ENCODE data around the gene IFNA6.
A peak's percentile ranks its signal among the peaks of the same experiment; 100 is the strongest.
"Not testable (repeated sequence)": the region's sequence is repeated elsewhere in the genome, so short reads cannot be mapped to it uniquely, and the experiment has no call there.

Gene IFNA6

DNA sequence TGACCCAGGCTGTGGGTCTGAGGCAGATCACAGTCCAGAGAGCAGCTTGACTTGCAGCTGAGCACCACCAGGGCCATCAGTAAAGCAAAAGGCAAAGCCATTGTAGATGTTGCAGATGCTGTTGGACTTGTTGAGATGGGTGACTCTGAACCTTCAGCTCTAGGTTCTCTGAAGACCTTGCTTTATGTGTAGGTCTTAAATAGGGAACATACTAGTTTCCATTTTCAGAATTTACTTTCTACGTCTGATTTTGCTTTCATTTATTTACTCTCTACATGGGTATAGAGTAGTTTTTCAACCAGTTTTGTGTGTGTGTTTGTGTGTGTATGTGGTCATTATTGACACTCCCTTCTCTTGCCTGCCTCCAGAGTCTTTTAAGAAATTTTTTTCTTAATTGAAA lies at the start of gene IFNA6:
IFNA6 (minus strand) TSS at position 101 of the 400 bp plus-strand sequence; CDS start at position 101, 0 bp downstream.
- Mint-ChIP-seq H3K4me1 (ENCODE audit: low read depth) (no peaks in the 10 kb centered on the region), H3K9me3 (peaks cover 6% of the 10 kb centered on the region), H3K4me3 (no peak within 1 kb of the TSS), H3K27me3 (ENCODE audit: low read depth) (peaks cover 69% of the 10 kb centered on the region), H3K27ac (no peak within 1 kb of the TSS), H3K36me3 (ENCODE audit: low read depth) (no peaks in the 10 kb centered on the region)

DNA sequence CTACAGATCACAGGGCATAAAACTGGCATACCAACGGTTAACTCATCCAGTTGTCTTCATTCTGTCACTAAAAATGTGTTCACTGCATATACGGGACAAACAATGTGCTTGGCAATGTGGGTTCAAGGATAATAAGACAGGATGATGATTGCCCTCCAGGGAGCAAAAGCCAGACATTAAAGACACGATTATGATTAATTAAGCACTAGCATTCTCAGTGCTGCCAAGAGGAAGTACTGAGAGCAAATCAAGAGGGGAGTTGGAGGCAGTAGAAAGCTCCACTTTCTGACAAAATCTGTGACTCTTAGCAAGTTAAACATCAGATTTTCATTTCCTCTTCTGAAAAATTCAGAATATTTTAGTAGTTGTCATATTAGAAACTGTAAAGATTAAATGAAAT lies 49.3 kb upstream of the IFNA6 start:
- Mint-ChIP-seq H3K4me3 (no peak overlapping the region), H3K27ac (no peak overlapping the region), H3K36me3 (ENCODE audit: low read depth) (no peaks in the 10 kb centered on the region), H3K9me3 (no peaks in the 10 kb centered on the region), H3K27me3 (ENCODE audit: low read depth) (peaks cover 91% of the 10 kb centered on the region), H3K4me1 (ENCODE audit: low read depth) (peaks cover 7% of the 10 kb centered on the region)

DNA sequence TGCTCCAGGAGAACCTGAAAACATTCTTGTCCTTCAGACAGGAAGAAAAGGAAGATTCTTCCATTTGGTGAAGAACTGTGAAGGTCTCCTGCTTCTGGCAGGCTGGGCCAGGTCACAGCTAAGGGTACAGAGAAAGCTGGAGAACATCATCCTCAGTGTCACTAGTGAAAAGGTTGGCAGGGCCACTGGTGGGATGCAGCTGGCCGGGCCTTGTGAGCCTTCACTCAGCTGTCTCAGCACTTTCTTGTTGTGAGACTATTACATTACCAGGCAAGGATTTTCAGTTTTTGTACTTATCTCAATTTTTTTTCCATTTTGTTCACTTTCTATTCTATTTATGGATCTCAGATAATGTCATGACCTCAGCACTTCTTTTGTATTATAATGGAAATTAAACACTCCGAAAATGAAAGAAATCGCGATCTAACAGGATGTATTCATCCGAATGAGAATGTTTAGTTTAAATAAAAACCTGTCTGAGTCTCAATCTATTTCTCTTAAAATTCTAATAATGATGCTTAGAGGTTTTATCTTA lies 48.3 kb upstream of the IFNA6 start:
- H3K4me3 Mint-ChIP-seq, result no peak overlapping the region
- H3K27me3 Mint-ChIP-seq (ENCODE audit: low read depth), result peaks cover 85% of the 10 kb centered on the region
- H3K36me3 Mint-ChIP-seq (ENCODE audit: low read depth), result no peaks in the 10 kb centered on the region

DNA sequence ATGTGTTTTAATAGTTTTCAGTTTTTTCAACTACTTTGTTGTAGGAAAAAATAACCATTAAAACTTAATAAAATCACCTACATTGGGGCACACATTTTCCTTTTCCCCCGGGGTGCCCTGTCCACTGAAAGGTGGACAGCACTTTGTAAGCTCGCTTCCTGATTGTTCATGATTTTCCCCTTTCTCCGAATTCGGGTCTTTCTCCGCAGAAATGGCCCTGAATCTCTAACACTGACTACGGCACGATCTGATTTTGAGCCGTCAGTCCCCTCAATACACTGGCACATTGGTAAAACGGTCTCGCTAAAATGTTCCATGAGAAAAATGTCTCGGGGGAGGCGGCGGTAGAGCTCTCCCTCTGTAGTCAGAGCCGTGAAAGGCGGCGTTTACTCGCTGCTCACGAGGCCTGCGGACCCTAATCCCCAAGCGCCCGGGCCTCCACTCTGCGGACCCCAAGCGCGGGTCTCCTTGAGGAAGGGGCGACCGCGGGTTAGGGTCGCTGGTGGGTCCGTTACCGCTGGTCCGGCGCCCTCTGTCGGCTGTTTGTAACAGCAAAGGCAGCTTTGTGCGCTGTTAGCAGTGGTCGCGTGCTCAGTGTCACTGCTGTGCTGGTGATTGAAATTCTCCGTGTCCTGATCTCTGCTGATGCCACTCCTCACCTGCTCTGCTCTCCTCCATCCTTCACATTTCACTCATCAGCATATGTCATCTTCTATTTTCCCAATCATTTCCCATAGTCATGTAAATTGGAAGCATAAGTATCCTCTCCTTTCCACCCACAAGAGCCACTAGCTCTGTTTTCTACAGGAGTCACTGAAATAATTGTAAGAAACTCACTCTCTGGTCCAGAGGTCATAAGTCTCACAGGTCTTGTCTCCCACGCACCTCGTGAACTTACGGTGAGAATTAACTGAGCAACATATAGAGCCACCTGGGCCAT lies 45.4 kb upstream of the IFNA6 start:
- Mint-ChIP-seq H3K4me1 (ENCODE audit: low read depth) (peaks cover 3% of the 10 kb centered on the region), H3K4me3 (peak overlapping the region; percentile 58), H3K36me3 (ENCODE audit: low read depth) (no peaks in the 10 kb centered on the region), H3K27ac (no peak overlapping the region), H3K9me3 (no peaks in the 10 kb centered on the region), H3K27me3 (ENCODE audit: low read depth) (peaks cover 84% of the 10 kb centered on the region)

More for the DNA sequence above, 48.3 kb upstream of the IFNA6 start:
- H3K4me1 Mint-ChIP-seq (ENCODE audit: low read depth), result peaks cover 7% of the 10 kb centered on the region
- no peaks in the 10 kb centered on the region for H3K9me3 Mint-ChIP-seq
- no peak overlapping the region for H3K27ac Mint-ChIP-seq

DNA sequence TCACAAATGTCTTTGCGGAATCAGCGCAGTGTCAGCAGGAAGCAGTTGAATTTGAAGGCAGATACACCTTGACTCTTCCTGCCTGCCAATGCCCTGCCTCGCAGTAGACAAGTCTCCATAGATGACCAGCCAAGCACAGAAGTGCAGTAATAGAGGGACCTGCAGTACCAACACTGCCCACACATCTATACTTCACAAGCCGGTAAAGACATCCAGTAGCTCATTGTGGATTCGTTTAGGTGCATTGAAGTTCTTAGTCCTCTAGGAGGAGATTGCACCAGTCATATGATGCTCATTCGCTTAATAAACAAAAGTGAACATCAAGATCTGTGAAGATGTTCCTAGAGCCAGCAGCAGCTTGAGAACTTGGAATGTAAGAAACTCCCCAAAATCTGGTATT lies 41.6 kb upstream of the IFNA6 start:
- Mint-ChIP-seq H3K36me3 (ENCODE audit: low read depth) (no peaks in the 10 kb centered on the region), H3K4me1 (ENCODE audit: low read depth) (peaks cover 3% of the 10 kb centered on the region), H3K27ac (no peak overlapping the region), H3K4me3 (no peak overlapping the region), H3K9me3 (no peaks in the 10 kb centered on the region), H3K27me3 (ENCODE audit: low read depth) (peaks cover 81% of the 10 kb centered on the region)

DNA sequence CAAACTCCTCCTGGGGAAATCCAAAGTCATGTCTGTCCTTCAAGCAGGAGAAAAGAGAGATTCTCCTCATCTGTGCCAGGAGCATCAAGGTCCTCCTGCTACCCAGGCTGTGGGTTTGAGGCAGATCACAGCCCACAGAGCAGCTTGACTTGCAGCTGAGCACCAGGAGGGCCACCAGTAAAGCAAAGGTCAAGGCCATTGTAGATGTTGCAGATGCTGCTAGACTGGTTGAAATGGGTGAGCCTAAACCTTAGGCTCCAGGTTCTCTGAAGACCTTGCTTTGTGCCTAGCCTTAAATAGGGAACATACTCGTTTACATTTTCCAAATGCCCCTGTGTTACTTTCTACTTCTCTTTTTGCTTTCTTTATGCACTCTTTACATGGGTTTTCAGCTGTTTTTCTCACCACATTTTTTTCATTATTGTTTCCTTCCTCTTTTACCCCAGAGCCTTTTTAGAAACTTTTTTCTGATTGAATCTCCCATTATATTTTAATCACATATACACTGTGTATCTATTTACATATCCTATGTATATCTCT lies 34.5 kb upstream of the IFNA6 start, which contains the start of gene IFNA2:
IFNA2 (minus strand) TSS at position 268 of the 540 bp plus-strand sequence; CDS start at position 199, 69 bp downstream.
- Mint-ChIP-seq H3K27ac (no peak within 1 kb of the TSS), H3K9me3 (no peaks in the 10 kb centered on the region), H3K27me3 (ENCODE audit: low read depth) (peaks cover 58% of the 10 kb centered on the region), H3K4me3 (no peak within 1 kb of the TSS), H3K4me1 (ENCODE audit: low read depth) (peaks cover 9% of the 10 kb centered on the region), H3K36me3 (ENCODE audit: low read depth) (no peaks in the 10 kb centered on the region)

DNA sequence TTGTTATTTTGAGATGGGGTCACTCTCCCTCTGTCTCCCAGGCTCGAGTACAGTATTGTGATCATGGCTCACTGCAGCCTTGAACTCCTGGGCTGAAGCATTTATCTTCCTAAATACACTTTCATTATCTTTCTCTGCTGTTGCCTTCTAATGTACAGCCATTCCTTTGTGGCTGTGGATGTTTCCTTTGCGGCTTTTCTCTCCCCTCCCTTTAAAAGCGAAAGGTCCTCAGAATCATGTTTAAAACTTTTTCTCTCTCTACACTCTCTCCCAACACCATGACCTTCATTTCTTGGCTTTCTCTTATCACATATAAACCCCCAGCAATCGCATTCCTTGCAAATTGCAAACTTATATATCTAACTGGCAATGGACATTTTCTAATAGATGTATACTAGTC lies 32.9 kb upstream of the IFNA6 start:
- Mint-ChIP-seq H3K36me3 (ENCODE audit: low read depth) (no peaks in the 10 kb centered on the region), H3K27ac (no peak overlapping the region), H3K4me1 (ENCODE audit: low read depth) (peaks cover 13% of the 10 kb centered on the region), H3K9me3 (no peaks in the 10 kb centered on the region), H3K27me3 (ENCODE audit: low read depth) (peaks cover 61% of the 10 kb centered on the region), H3K4me3 (no peak overlapping the region)

DNA sequence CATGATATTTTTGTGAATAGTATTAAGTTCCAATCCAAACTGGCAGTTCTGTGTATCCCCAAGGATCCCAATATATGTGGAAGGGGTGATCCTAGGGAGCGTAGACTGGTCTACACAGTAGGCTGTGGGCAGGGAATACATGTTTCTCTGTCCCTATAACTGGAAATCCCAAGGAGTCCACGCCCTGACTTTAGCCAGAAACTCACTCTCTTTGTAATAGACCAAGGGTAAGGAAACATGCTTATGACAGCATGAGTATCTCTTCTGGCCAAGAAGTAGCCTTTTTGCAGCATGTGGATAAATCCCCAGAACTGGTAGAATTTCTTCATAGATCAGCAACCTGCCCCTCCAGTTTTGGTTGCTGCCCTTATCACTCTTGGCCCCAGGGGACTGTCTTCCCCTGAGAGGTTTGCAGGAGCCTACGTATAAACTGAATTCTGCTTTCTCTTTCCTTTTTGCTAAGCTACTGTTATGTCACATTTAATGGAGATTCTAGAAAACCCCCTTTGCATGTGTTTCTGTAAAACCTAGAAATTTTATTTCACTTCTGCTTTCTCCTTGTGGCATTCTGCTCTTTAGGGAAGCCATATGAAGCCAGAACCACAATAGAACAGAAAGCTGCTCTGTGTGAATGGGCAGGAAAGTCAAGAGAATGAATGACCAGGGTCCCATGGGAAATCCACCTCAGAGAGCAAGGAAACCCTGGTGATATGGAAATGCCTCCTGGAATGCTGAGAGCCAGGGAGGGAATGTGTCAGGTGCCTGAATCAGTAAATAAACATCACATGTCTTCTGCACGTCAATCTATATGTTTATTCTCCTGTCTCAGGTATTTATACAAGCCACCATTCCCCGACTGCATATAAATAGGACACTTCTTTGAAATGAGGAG lies 31.0 kb upstream of the IFNA6 start:
- Mint-ChIP-seq H3K36me3 (ENCODE audit: low read depth) (no peaks in the 10 kb centered on the region), H3K4me3 (no peak overlapping the region), H3K27me3 (ENCODE audit: low read depth) (peaks cover 61% of the 10 kb centered on the region), H3K4me1 (ENCODE audit: low read depth) (peaks cover 14% of the 10 kb centered on the region), H3K27ac (no peak overlapping the region), H3K9me3 (no peaks in the 10 kb centered on the region)

DNA sequence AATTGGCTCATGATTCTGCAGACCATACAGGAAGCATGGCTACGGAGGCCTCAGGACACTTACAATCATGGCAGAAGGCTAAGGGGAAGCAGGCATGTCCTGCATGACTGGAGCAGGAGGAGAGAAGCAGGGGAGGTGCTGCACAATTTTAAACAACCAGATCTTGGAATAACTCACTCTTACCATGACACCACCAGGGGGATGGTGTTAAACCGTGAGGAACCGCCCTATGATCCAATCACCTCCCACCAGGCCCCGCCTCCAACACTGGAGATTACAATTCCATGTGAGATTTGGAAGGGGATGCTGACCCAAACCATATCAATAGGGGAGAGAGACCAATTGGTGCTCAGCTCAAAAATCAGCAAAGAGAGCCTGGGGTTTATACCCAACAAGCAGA lies 20.8 kb upstream of the IFNA6 start:
- H3K4me3 Mint-ChIP-seq; H3K9me3 Mint-ChIP-seq; H3K4me1 Mint-ChIP-seq (ENCODE audit: low read depth); H3K36me3 Mint-ChIP-seq (ENCODE audit: low read depth); H3K27ac Mint-ChIP-seq: not testable (repeated sequence)
- peaks cover 56% of the 10 kb centered on the region for H3K27me3 Mint-ChIP-seq (ENCODE audit: low read depth)

DNA sequence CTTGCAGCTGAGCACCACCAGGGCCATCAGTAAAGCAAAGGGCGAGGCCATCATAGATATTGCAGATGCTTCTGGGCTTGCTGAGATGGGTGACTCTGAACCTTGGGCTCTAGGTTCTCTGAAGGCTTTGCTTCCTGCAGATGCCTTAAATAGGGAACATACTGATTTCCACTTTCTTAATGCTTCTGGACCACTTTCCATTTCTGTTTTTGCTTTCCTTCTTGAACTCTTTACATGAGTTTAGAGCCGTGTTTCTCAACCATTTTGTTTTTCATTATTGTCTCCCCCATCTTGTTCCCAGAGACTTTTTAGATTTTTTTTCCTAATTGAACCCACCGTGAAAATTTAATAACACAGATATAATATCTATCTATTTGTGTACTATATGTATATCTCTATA lies 17.3 kb upstream of the IFNA6 start, which contains the start of gene IFNA13:
IFNA13 (minus strand) TSS at position 101 of the 400 bp plus-strand sequence; CDS start at position 54, 47 bp downstream.
- H3K36me3 Mint-ChIP-seq (ENCODE audit: low read depth), result no peaks in the 10 kb centered on the region
- H3K4me1 Mint-ChIP-seq (ENCODE audit: low read depth), result no peaks in the 10 kb centered on the region
- H3K27me3 Mint-ChIP-seq (ENCODE audit: low read depth), result peaks cover 61% of the 10 kb centered on the region
- no peak within 1 kb of the TSS for H3K27ac Mint-ChIP-seq
- no peaks in the 10 kb centered on the region for H3K9me3 Mint-ChIP-seq
- no peak within 1 kb of the TSS for H3K4me3 Mint-ChIP-seq

DNA sequence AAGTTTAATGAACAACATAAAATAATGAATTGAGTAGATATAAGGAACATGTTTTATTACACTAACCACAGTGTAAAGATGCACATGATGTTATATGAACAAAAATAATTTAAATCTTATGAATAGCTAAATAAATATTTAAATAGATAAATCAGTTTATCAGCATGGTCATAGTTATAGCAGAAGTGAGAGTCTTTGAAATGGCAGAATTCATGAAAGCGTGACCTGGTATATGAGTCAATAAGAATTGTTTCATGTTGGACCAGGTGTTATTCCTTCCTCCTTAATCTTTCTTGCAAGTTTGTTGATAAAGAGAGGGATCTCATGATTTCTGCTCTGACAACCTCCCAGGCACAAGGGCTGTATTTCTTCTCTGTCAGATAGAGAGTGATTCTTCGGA lies 16.5 kb upstream of the IFNA6 start:
- not testable (repeated sequence) for H3K36me3 Mint-ChIP-seq (ENCODE audit: low read depth); H3K9me3 Mint-ChIP-seq; H3K27ac Mint-ChIP-seq; H3K4me1 Mint-ChIP-seq (ENCODE audit: low read depth); H3K4me3 Mint-ChIP-seq
- peaks cover 65% of the 10 kb centered on the region for H3K27me3 Mint-ChIP-seq (ENCODE audit: low read depth)

DNA sequence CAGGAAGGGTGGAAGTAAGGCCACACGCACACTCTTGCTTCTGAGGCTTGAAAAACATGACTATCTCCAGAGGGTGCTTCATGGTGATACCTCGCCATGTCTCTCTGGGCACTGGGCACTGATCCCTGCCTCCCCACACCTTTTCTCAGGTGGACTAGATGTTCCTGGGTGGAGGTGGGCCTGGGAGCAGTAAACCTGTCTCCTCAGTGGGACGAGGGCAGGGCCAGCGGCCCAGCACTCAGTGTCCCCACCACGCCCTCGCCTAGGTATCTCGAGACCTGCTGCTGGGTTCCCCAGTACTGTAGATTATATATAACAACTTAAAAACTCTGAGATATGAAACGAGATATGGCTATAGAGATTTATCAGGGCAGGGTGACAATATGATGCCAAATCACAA lies 11.6 kb upstream of the IFNA6 start:
- Mint-ChIP-seq H3K4me1 (ENCODE audit: low read depth) (peaks cover 12% of the 10 kb centered on the region), H3K4me3 (no peak overlapping the region), H3K9me3 (no peaks in the 10 kb centered on the region), H3K27ac (no peak overlapping the region), H3K27me3 (ENCODE audit: low read depth) (peaks cover 66% of the 10 kb centered on the region), H3K36me3 (ENCODE audit: low read depth) (no peaks in the 10 kb centered on the region)

DNA sequence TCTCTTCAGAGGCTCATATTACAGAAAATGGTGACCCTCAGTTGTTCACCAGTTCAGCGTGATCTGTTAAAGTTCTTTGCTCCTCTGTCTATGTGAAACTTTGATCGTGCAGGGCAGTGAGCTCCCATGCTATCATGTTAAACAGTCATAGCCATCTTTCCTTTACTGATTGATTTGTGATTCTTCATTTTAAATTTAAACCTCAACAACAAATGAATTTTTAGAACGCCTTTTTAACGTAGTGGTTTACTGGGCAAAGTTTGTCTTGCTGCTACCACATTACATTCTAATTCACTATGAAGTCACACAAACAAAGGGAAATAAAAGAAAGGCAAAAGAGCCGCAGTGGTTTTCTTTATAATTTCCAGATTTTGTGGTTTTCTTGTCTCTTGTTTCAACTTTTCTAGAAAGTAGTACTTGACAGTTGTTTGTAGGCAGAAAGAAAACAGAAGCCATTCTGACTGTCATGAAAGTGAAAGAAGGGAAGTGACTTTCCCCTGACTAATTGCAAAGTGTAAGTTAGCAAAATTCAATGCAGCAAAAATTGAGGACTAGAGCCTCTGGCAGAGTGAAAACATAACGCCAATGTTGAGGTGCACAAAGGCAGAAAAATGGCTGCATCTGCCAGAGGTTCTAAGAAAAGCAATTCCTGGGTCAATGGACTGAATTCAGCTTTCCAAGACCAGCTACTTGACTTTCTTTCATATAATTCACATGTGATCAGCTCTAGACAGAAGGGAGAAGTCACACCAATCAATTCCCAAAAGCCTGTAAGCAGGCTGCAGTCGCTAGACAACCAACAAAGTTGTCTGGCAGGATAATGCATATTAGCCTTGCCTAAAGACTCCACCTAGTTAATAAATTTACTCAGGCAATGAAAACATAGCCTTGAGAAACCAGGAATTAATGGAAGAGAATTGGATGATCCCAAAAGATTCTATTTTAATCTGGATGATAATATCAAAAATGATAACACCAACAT lies 7.1 kb upstream of the IFNA6 start:
- H3K9me3 Mint-ChIP-seq, result peaks cover 6% of the 10 kb centered on the region
- peak overlapping the region; percentile 65 for H3K27ac Mint-ChIP-seq
- H3K4me3 Mint-ChIP-seq, result peak overlapping the region; percentile 41
- peaks cover 74% of the 10 kb centered on the region for H3K27me3 Mint-ChIP-seq (ENCODE audit: low read depth)
- no peaks in the 10 kb centered on the region for H3K36me3 Mint-ChIP-seq (ENCODE audit: low read depth)
- H3K4me1 Mint-ChIP-seq (ENCODE audit: low read depth), result peaks cover 16% of the 10 kb centered on the region

Data from T-helper 1 cell treated with Interleukin-12 subunit alpha and Interleukin-12 subunit beta and Interleukin-4 antibody, amounts not matched to agents 30 μg/mL and 1 μg/mL, for 36 hours (primary cell).